HUES64 (cell line): Measurements from ENCODE around the gene GPR25.
A peak's percentile ranks its signal among the peaks of the same experiment; 100 is the strongest.

Experiments used
- H3K27ac ChIP-seq: 2 replicates; pipeline ENCODE4 v1.7.0; 2013; ENCODE audit warnings: low read depth, low read length, inconsistent platforms
- H3K27me3 ChIP-seq: 2 replicates; pipeline ENCODE4 v1.6.1; 2013; ENCODE audit warnings: mild to moderate bottlenecking, low read length; ENCODE audit not compliant: insufficient read depth
- H3K36me3 ChIP-seq: 2 replicates; pipeline ENCODE4 v1.6.1; 2013; ENCODE audit warnings: mild to moderate bottlenecking, low read length; ENCODE audit not compliant: insufficient read depth
- H3K4me1 ChIP-seq: 2 replicates; pipeline ENCODE4 v1.6.1; 2013; ENCODE audit warnings: mild to moderate bottlenecking, low read length, moderate library complexity; ENCODE audit not compliant: insufficient read depth
- H3K4me3 ChIP-seq: 2 replicates; pipeline ENCODE4 v1.5.1; 2013; ENCODE audit warnings: mild to moderate bottlenecking, low read length, moderate library complexity
- H3K9ac ChIP-seq: 2 replicates; pipeline ENCODE4 v1.6.1; 2013; ENCODE audit warnings: mild to moderate bottlenecking, low read depth, low read length
- H3K9me3 ChIP-seq: 2 replicates; pipeline ENCODE4 v1.6.1; 2013; ENCODE audit warnings: low read depth, low read length; ENCODE audit not compliant: insufficient read depth
- WGBS: fragments of 150-250, 120-280 bp; methylation state at CpG from one replicate; pipeline ENCODE4 v1.1.7; 2013; ENCODE audit warnings: missing lambda C conversion rate; 5-methylcytosine and 5-hydroxymethylcytosine counted together

GPR25 gene

GRCh38 chr1:200856716-200857357, 15.9 kb upstream of the GPR25 start:
- H3K4me1 ChIP-seq, result no peaks in the 10 kb centered on the region
- no peak overlapping the region for H3K4me3 ChIP-seq
- no peak overlapping the region for H3K27ac ChIP-seq
- H3K36me3 ChIP-seq, result peaks cover 80% of the 10 kb centered on the region
- no peak overlapping the region for H3K9ac ChIP-seq
- no peaks in the 10 kb centered on the region for H3K27me3 ChIP-seq
- no peaks in the 10 kb centered on the region for H3K9me3 ChIP-seq
- WGBS, result 94% methylated on average over 1 of the region's 2 CpGs

- H3K27me3 ChIP-seq, result no peaks in the 10 kb centered on the region
- no peaks in the 10 kb centered on the region for H3K4me1 ChIP-seq
- H3K9me3 ChIP-seq, result no peaks in the 10 kb centered on the region
- no peak overlapping the region for H3K4me3 ChIP-seq
- peaks cover 76% of the 10 kb centered on the region for H3K36me3 ChIP-seq
- H3K27ac ChIP-seq, result no peak overlapping the region
- H3K9ac ChIP-seq, result no peak overlapping the region
- WGBS, result 90% methylated on average over 1 of the region's 1 CpG
Measured at GRCh38 chr1:200857804-200858203, 15.0 kb upstream of the GPR25 start.

GRCh38 chr1:200861937-200862647, 10.7 kb upstream of the GPR25 start:
- H3K9me3 ChIP-seq, result no peaks in the 10 kb centered on the region
- no peaks in the 10 kb centered on the region for H3K27me3 ChIP-seq
- H3K36me3 ChIP-seq, result peaks cover 39% of the 10 kb centered on the region
- H3K27ac ChIP-seq, result no peak overlapping the region
- H3K9ac ChIP-seq, result no peak overlapping the region
- 85% methylated on average over 2 of the region's 2 CpGs for WGBS
- no peak overlapping the region for H3K4me3 ChIP-seq
- H3K4me1 ChIP-seq, result no peaks in the 10 kb centered on the region

GRCh38 chr1:200862713-200863415, 9.9 kb upstream of the GPR25 start:
- H3K36me3 ChIP-seq, result peaks cover 31% of the 10 kb centered on the region
- WGBS, result 94% methylated on average over 5 of the region's 9 CpGs
- no peaks in the 10 kb centered on the region for H3K9me3 ChIP-seq
- H3K4me3 ChIP-seq, result no peak overlapping the region
- no peaks in the 10 kb centered on the region for H3K4me1 ChIP-seq
- no peak overlapping the region for H3K9ac ChIP-seq
- H3K27ac ChIP-seq, result no peak overlapping the region
- no peaks in the 10 kb centered on the region for H3K27me3 ChIP-seq

- Histone ChIP-seq H3K4me1 (no peaks in the 10 kb centered on the region), H3K27ac (no peak overlapping the region), H3K9ac (no peak overlapping the region)
Measured at GRCh38 chr1:200866116-200866515, 6.7 kb upstream of the GPR25 start.

GRCh38 chr1:200866521-200866920, 6.3 kb upstream of the GPR25 start:
- 59% methylated on average over 5 of the region's 5 CpGs for WGBS
- Histone ChIP-seq H3K4me1 (no peaks in the 10 kb centered on the region), H3K27ac (no peak overlapping the region)

More at GRCh38 chr1:200866116-200866515, 6.7 kb upstream of the GPR25 start:
- Histone ChIP-seq H3K27me3 (no peaks in the 10 kb centered on the region), H3K9me3 (no peaks in the 10 kb centered on the region), H3K4me3 (no peak overlapping the region), H3K36me3 (peaks cover 6% of the 10 kb centered on the region)
- WGBS, result 92% methylated on average over 3 of the region's 3 CpGs

GRCh38 chr1:200867018-200867811, 5.6 kb upstream of the GPR25 start:
- Histone ChIP-seq H3K4me3 (no peak overlapping the region), H3K27me3 (peaks cover 10% of the 10 kb centered on the region), H3K27ac (no peak overlapping the region), H3K9ac (no peak overlapping the region), H3K4me1 (no peaks in the 10 kb centered on the region), H3K36me3 (peaks cover 6% of the 10 kb centered on the region), H3K9me3 (no peaks in the 10 kb centered on the region)
- WGBS, result 87% methylated on average over 10 of the region's 11 CpGs

More at GRCh38 chr1:200866521-200866920, 6.3 kb upstream of the GPR25 start:
- H3K36me3 ChIP-seq, result peaks cover 6% of the 10 kb centered on the region
- no peaks in the 10 kb centered on the region for H3K9me3 ChIP-seq
- H3K9ac ChIP-seq, result no peak overlapping the region
- no peak overlapping the region for H3K4me3 ChIP-seq
- peaks cover 3% of the 10 kb centered on the region; the same call in 1 of the 2 replicates for H3K27me3 ChIP-seq

GRCh38 chr1:200869376-200869752, 3.4 kb upstream of the GPR25 start:
- no peak overlapping the region for H3K27ac ChIP-seq
- no peak overlapping the region for H3K9ac ChIP-seq
- H3K4me1 ChIP-seq, result no peaks in the 10 kb centered on the region
- H3K4me3 ChIP-seq, result no peak overlapping the region
- H3K27me3 ChIP-seq, result peaks cover 30% of the 10 kb centered on the region
- no peaks in the 10 kb centered on the region; the same call in 1 of the 2 replicates for H3K36me3 ChIP-seq
- WGBS, result 92% methylated on average over 5 of the region's 5 CpGs
- no peaks in the 10 kb centered on the region for H3K9me3 ChIP-seq

- H3K4me3 ChIP-seq, result no peak overlapping the region
- H3K9me3 ChIP-seq, result no peaks in the 10 kb centered on the region
- no peaks in the 10 kb centered on the region for H3K4me1 ChIP-seq
- H3K27me3 ChIP-seq, result peaks cover 35% of the 10 kb centered on the region
- H3K36me3 ChIP-seq, result no peaks in the 10 kb centered on the region
- H3K27ac ChIP-seq, result no peak overlapping the region
- no peak overlapping the region for H3K9ac ChIP-seq
- WGBS, result 92% methylated on average over 9 of the region's 9 CpGs
Measured at GRCh38 chr1:200869753-200870391, 2.9 kb upstream of the GPR25 start.

- no peaks in the 10 kb centered on the region for H3K9me3 ChIP-seq
Measured at GRCh38 chr1:200873116-200873670, 412 bp downstream of the GPR25 start.

More at GRCh38 chr1:200873116-200873670, 412 bp downstream of the GPR25 start:
- peak overlapping the region; percentile 25 for H3K4me3 ChIP-seq
- H3K27me3 ChIP-seq, result peaks cover 40% of the 10 kb centered on the region
- H3K9ac ChIP-seq, result no peak overlapping the region
- H3K27ac ChIP-seq, result no peak overlapping the region
- 97% methylated on average over 61 of the region's 61 CpGs for WGBS
- no peaks in the 10 kb centered on the region for H3K36me3 ChIP-seq
- H3K4me1 ChIP-seq, result peaks cover 7% of the 10 kb centered on the region; the same call in 1 of the 2 replicates
